A549 treated with Mapracorat at 1 μM for 4 hours (cell line): ENCODE results near the gene TRIM15. TPM values are rescaled to one million over a fixed set of nuclear protein-coding genes. Genes with fewer than 3 reads are reported as not detected.

ENCODE experiments used
- total RNA-seq: library from RNA; stranded (reverse); fragments of 200-300 nt; extraction: Qiagen RNA extraction; gene quantifications from 5 replicates; pipeline ENCODE4 v1.2.3, GENCODE V29; 2022

The TRIM15 gene
- not detected in 5 replicates for total RNA-seq

DNA sequence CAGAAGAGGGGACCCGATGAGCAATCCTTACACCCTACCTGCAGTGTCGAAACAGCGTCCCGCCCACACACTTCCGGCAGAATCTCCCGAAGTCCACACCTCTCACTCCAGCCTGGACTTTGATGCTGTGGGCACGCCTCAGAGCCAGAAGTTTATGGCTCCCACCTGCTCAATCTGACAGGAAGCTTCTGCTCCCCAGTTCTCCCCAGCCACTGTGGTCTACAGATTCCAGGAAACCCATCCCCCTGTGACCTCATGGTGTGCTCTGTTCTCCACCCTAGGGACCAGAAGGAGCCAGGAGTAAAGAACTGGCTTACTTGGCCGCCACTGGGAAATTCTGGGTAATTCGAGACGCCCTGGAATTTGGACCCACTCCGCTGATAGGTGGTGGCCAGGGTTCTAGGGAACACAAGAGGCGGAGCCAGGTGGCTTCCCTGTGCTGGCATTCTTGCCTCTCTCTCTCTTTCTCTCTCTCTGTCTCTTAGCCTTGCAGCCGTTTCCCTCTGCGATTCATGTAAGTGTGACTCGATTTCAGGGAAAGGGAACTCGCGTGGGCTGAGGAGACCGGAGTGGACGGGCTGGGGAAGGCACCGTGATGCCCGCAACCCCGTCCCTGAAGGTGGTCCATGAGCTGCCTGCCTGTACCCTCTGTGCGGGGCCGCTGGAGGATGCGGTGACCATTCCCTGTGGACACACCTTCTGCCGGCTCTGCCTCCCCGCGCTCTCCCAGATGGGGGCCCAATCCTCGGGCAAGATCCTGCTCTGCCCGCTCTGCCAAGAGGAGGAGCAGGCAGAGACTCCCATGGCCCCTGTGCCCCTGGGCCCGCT is at the start of gene TRIM15:
TRIM15 (plus strand) TSS at position 457 of the 828 bp plus-strand sequence; CDS start at position 596, 139 bp downstream.

DNA sequence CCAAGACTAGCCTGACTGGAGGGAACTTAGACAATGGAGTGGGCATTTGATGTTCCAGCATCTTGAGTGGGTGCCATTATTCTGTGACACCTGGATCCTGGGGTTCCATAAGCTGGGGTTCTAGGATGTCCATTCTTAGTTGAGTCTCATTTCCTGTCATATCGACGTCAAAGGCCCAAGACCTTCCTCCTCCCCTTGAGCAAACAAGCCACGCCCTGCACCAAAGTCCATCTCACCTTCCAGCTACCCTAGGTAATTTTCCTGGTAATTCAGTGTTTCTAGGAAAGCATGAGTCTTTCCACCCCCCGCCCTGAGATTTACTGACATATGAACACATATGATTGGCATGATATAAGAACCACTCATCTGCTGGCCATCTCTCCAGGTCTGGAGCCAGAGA is 27.6 kb upstream of the TRIM15 start, which contains the start of gene TRIM40:
TRIM40 (plus strand) TSS at position 384 of the 400 bp plus-strand sequence. CDS start 897 bp downstream, outside the sequence.

DNA sequence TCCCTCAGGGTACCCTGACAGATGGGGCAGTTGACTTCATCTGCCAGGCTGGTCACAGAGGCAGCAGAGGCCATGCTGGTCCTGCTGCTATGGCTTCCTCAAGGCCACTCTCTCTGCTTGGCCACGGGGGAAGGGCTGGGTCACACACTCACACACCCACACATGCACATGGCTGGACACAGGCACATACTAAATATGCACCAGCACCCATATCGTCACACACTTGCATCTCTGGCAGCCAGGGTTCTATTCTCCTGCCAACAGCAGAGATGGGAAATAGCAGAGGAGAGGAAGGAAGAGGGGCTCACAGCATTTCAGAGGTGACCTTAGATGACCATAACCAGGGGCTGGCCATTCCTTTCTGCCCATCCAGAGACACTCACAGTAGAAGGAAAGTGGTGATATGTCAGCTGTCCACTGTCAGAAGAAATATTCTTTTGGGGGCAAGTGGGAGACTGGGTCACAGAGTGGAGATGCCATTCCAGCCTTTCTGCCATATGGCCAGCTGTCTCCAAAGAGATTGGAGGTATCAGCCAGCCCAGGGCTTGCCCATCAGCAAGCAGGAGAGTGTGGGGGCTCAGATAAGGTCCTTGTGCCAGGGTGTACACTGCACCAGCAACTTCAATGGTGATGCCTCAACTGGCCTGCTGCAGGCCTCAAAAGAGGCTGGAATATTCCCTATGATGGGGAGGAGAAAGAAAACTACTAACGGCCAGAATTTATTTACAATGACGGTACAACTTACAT is 2.4 kb upstream of the TRIM15 start, which contains the start of gene TRIM10:
TRIM10 (minus strand) TSS at position 427 of the 747 bp plus-strand sequence; CDS start at position 74, 353 bp downstream.

DNA sequence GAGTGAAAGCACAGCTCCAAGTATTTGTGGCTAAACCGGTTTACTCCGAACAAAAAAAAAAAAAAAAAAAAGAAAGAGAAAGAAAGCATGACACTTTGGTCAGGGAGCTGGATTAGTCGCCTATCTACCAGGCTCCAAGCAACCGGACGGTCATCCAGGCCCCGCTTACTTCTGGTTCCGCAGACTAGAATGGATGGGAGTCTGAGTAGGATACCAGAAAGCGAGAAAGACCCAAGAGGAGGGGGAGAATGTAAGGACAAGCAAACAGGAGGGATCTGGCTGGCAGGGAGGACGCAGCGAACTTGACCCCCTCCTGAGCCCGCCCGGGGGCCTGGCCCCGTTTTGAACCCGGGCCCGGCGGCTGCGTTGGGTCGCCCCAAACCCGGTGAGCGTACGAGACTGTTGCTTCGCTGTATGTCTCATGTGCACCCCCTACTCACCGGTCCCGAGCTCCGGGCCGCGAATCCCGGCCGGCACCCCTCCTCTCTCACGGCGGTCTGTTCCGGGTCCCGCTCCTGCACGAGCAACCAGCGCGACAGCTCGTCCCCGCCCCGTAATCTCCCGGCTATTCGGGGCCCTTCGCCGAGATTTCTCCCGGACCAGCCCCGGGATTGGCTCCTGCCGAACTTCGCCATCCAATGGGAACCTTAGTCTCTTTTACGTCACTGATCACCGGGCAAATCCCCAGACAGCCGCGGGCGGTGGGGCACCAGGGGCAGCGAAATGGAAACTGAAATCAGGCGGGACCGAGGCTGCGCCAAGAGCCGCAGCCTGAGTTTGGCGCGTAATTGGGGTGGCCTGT is 49.7 kb downstream of the TRIM15 start, which contains the start of gene TRIM26:
TRIM26 (minus strand) TSS at position 542 of the 802 bp plus-strand sequence. CDS start 14,303 bp downstream, outside the sequence.

Other genes starting within 250 kb of the TRIM15 start
- gene HLA-A, start 221.0 kb upstream of the TRIM15 start, total RNA-seq = 118 to 154 TPM (median 140 TPM) in 5 replicates
- 24.7 to 36.7 TPM (median 31.8 TPM) in 5 replicates for gene POLR1H, start 102.3 kb upstream of the TRIM15 start, total RNA-seq
- 40.1 to 41.9 TPM (median 41.3 TPM) in 5 replicates for gene PPP1R11, start 96.3 kb upstream of the TRIM15 start, total RNA-seq
- gene RNF39, start 87.8 kb upstream of the TRIM15 start, total RNA-seq = not detected in 5 replicates
- gene TRIM31, start 50.5 kb upstream of the TRIM15 start, total RNA-seq = 0.48 to 1.3 TPM (median 0.82 TPM) in 5 replicates
- not detected in 5 replicates for gene TRIM40, start 27.4 kb upstream of the TRIM15 start, total RNA-seq
- gene TRIM10, start 2.3 kb upstream of the TRIM15 start, total RNA-seq = not detected in 5 replicates
- gene TRIM26, start 49.9 kb downstream of the TRIM15 start, total RNA-seq = 24.5 to 27.3 TPM (median 26.9 TPM) in 5 replicates
- gene TRIM39, start 163.4 kb downstream of the TRIM15 start, total RNA-seq = 6.7 to 8.5 TPM (median 7.2 TPM) in 5 replicates
- gene RPP21, start 181.6 kb downstream of the TRIM15 start, total RNA-seq = 57.8 to 79.3 TPM (median 66.5 TPM) in 5 replicates